GM10266 (cell line): ENCODE measurements around the gene DHODH.

Experiments used
- DNase-seq: peaks from one replicate; pipeline ENCODE4 v3.0.0; 2012; ENCODE audit errors: extremely low spot score
- TF ChIP-seq, protein P1 (sequence below): IDR thresholded peaks from 2 replicates; pipeline ENCODE4 v1.5.1; 2012; ENCODE audit warnings: mild to moderate bottlenecking, low read depth; ENCODE audit not compliant: control insufficient read depth, insufficient read depth; ENCODE audit errors: missing control alignments

Gene DHODH

GRCh38 chr16:72008424-72009216 is at the start of gene DHODH:
DHODH (plus strand) TSS chr16:72008744; CDS start chr16:72008765, 21 bp downstream.
- TF ChIP-seq, protein P1, sequence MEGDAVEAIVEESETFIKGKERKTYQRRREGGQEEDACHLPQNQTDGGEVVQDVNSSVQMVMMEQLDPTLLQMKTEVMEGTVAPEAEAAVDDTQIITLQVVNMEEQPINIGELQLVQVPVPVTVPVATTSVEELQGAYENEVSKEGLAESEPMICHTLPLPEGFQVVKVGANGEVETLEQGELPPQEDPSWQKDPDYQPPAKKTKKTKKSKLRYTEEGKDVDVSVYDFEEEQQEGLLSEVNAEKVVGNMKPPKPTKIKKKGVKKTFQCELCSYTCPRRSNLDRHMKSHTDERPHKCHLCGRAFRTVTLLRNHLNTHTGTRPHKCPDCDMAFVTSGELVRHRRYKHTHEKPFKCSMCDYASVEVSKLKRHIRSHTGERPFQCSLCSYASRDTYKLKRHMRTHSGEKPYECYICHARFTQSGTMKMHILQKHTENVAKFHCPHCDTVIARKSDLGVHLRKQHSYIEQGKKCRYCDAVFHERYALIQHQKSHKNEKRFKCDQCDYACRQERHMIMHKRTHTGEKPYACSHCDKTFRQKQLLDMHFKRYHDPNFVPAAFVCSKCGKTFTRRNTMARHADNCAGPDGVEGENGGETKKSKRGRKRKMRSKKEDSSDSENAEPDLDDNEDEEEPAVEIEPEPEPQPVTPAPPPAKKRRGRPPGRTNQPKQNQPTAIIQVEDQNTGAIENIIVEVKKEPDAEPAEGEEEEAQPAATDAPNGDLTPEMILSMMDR, result no peak
- DNase-seq, result peak; percentile 98

GRCh38 chr16:71961066-71962039 is 47.2 kb upstream of the DHODH start:
- TF ChIP-seq, protein P1, result peak; percentile 84
- peak; percentile 76 for DNase-seq

DNA sequence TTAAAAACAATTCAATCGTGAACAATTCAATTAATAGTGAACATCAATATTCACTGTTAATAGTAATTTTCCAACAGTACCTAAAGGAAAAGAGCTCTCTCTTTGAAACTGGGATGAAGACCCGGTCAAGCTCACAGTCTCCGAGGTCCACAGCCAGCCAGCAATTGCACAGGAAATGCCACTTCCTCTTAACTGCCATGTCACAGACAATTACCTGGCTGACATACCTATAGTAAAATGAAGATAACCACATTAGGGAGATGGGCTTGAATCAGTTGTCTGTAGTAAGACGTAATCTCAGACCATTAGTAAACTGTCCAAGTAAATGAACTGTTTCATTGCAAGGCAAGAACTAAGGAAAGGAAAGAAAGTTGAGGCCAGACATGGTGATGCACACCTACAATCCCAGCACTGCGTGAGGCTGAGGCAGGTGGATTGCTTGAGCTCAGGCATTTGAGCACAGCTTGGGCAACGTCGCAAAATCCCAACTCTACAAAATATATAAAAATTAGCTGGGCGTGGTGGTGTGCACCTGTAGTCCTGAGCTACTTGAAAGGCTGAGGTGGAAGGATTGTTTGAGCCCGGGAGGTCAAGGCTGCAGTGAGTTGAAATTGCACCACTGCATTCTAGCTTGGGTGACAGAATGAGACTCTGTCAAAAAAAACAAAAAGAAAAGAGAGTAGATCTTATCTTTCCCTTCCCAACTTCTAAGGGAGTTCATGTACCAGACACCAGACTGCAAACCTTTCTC is 45.2 kb upstream of the DHODH start:
- TF ChIP-seq, protein P1, result no peak
- DNase-seq, result no peak

DNA sequence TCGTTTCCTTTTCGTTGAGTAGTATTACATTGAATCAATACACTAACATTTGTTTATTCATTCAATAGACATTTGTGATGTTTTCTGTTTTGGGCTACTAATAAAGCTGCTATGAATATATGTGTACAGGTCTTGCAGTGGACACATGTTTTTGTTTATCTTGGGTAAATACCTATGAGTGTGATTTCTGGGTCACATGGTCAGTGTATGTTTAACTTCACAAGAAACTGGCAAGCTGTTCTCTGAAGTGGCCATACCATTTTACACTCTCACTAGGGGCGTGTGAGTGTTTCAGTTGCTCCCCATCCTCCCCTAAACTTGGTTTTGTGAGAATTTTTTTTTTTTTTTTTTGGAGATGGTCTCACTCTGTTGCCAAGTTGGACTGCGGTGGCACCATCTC is 43.3 kb upstream of the DHODH start:
- TF ChIP-seq, protein P1, result no peak
- DNase-seq, result no peak

DNA sequence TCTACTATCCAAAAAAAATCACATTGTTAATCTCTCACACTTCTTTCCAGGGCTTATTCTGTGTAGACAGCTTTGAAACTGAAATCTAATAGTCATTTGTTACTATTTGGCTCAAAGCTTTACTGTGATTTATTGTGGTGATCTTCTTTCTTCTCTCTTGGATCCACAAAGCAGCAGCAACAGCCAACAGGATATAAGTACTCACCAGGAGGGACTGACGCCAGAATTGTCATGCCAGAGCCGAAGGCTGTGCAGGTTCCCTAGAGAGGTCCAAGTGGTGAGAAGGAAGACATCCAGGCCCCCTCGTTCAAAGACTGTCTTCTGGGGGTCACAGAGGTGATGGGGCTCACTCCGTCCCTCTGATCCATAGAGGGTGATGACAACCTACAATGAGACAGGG is 41.6 kb upstream of the DHODH start:
- no peak for DNase-seq
- TF ChIP-seq, protein P1, result no peak

- TF ChIP-seq, protein P1, result no peak
- no peak for DNase-seq
These were observed 39.2 kb upstream of the DHODH start for GRCh38 chr16:71969353-71969752.
